Measurements from ENCODE around the gene PODN.

The PODN gene

DNA sequence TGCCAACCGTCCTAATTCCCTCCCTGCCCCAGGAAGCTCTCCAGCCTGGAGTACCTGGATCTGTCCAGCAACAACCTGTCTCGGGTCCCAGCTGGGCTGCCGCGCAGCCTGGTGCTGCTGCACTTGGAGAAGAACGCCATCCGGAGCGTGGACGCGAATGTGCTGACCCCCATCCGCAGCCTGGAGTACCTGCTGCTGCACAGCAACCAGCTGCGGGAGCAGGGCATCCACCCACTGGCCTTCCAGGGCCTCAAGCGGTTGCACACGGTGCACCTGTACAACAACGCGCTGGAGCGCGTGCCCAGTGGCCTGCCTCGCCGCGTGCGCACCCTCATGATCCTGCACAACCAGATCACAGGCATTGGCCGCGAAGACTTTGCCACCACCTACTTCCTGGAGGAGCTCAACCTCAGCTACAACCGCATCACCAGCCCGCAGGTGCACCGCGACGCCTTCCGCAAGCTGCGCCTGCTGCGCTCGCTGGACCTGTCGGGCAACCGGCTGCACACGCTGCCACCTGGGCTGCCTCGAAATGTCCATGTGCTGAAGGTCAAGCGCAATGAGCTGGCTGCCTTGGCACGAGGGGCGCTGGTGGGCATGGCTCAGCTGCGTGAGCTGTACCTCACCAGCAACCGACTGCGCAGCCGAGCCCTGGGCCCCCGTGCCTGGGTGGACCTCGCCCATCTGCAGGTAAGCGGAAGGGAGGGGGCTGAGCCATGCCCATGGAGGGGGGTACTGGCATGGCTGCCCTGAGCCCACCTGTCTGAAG is 16.5 kb downstream of the PODN start:
- TF ChIP-seq ZFX (IDR thresholded peaks at IDR 0.05) = no peak
- TF ChIP-seq, protein P1, sequence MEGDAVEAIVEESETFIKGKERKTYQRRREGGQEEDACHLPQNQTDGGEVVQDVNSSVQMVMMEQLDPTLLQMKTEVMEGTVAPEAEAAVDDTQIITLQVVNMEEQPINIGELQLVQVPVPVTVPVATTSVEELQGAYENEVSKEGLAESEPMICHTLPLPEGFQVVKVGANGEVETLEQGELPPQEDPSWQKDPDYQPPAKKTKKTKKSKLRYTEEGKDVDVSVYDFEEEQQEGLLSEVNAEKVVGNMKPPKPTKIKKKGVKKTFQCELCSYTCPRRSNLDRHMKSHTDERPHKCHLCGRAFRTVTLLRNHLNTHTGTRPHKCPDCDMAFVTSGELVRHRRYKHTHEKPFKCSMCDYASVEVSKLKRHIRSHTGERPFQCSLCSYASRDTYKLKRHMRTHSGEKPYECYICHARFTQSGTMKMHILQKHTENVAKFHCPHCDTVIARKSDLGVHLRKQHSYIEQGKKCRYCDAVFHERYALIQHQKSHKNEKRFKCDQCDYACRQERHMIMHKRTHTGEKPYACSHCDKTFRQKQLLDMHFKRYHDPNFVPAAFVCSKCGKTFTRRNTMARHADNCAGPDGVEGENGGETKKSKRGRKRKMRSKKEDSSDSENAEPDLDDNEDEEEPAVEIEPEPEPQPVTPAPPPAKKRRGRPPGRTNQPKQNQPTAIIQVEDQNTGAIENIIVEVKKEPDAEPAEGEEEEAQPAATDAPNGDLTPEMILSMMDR (conservative IDR thresholded peaks at IDR 0.05) = no peak
- H3K27ac ChIP-seq = no peak overlapping the region

DNA sequence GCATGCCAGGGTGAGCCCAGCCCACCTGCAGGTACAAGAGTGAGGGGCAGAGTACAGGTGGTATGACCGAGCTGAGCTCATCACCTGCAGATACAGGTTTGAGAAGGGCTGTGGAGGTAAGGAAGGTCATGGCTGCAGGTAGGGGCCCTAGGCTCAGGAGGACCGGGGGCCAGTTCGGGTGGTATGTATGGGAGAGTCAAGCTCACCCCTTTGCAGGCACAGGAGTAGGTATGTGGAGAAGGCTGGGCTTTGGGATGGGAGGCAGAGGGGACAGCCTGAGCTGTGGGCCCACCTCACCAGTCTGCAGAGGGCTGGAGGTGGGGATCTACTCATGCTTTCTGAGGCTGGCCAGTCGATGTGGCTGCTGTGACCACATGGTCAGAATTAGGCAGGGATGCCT is 17.2 kb downstream of the PODN start:
- H3K27ac ChIP-seq = no peak overlapping the region
- TF ChIP-seq, protein P1 (conservative IDR thresholded peaks at IDR 0.05) = no peak
- no peak for TF ChIP-seq ZFX (IDR thresholded peaks at IDR 0.05)

DNA sequence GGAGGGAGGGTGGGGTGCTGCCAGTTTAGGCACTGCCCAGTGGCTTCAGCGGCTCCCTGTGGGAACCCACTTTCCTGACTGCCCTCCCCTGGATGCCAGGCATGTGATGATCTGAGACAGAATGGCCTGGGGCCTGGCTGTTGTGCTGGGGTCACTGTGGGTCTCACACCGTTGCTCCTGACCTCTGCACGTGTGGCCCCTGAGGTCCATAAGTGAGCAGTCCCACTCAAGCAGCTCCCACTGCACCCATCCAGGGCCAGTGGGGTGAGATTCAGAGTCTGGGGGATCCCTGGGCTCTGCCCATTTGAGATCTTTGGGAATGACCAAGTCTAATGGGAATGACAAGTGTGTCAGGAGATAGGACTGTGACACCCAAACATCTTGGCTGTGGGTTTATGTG is 18.0 kb downstream of the PODN start:
- no peak overlapping the region for H3K27ac ChIP-seq

DNA sequence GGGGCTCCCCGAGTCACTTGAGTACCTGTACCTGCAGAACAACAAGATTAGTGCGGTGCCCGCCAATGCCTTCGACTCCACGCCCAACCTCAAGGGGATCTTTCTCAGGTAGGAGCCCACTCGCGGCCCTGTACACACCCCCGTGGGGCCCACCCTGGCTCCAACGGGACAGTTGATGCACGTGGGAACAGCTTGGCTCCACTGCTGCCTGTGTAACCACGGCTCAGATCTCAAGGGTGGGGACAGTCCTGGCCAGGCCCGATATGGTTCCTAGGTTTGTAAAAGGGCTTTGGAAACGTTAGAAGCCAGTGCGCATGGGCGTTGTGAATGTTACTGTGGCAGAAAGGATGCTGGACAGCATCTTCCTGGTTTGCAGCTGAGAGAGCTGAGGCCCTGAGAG is 18.8 kb downstream of the PODN start:
- TF ChIP-seq, protein P1 (conservative IDR thresholded peaks at IDR 0.05) = no peak
- no peak for TF ChIP-seq ZFX (IDR thresholded peaks at IDR 0.05)
- no peak overlapping the region for H3K27ac ChIP-seq

More for the DNA sequence above, 18.0 kb downstream of the PODN start:
- TF ChIP-seq ZFX (IDR thresholded peaks at IDR 0.05) = no peak
- TF ChIP-seq, protein P1 (conservative IDR thresholded peaks at IDR 0.05) = no peak

DNA sequence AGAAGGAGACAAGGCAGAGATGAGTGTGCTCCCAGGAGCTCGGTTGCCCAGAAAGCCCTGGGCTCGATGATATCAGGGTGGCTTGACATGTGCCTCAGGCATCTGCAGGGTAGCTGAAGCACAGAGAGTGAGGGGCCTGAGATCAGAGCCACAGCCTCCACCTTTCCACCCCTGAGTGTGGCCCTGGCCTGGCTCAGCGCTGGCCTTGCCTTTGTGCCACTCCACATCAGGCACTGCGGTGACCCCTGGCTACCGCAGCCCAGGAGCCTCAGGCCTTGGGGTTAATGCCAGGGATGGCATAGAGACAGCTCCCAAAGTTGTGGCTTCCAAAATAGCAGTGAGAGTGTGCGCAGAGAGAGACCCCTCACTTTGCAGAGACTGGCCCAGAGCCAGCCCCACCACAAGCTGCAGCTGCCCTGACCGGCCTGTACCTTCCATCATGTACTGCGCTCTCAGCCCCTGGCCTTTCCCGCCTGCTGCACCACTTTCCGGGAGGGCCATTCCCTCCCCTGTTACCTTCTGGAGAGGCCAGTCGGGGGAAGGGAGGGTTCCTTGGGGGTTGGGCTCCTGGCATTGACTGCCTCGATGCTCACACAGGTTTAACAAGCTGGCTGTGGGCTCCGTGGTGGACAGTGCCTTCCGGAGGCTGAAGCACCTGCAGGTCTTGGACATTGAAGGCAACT is 19.5 kb downstream of the PODN start:
- no peak overlapping the region for H3K27ac ChIP-seq
- TF ChIP-seq ZFX (IDR thresholded peaks at IDR 0.05) = no peak
- TF ChIP-seq, protein P1 (conservative IDR thresholded peaks at IDR 0.05) = no peak

- TF ChIP-seq ZFX (IDR thresholded peaks at IDR 0.05) = no peak
- TF ChIP-seq, protein P1 (conservative IDR thresholded peaks at IDR 0.05) = no peak
Measured at GRCh38 chr1:53082826-53083455, 20.9 kb downstream of the PODN start.

More at GRCh38 chr1:53082826-53083455, 20.9 kb downstream of the PODN start:
- H3K27ac ChIP-seq = no peak overlapping the region
